K562 (cell line): Measurements from ENCODE around the gene ABCG1.

Source experiments
- ERF ChIP-seq: fragments of 450-650 bp; formaldehyde crosslinking; IDR thresholded peaks from 2 replicates; pipeline ENCODE4 v1.4.0; 2020; ENCODE audit warnings: mild to moderate bottlenecking, mixed read lengths
- NFYB ChIP-seq: IDR thresholded peaks from 2 replicates; pipeline ENCODE4 v1.6.1; 2011; ENCODE audit warnings: mild to moderate bottlenecking, moderate library complexity; ENCODE audit not compliant: insufficient read length; ENCODE audit errors: extremely low read depth
- RAD21 ChIP-seq, 2 experiments: fragments of 250-450 bp in 1 of 2; fragments of 450-650 bp in 1 of 2; sonication (Bioruptor Pico) in 1 of 2; formaldehyde crosslinking in 1 of 2; IDR thresholded peaks in 1 of 2; conservative IDR thresholded peaks in 1 of 2; 2 replicates each; pipeline versions ENCODE4 v1.4.0 to v1.8.0; 2020 to 2022; ENCODE audit warnings: mild to moderate bottlenecking in 2 of 2, moderate library complexity in 1 of 2
- RAD51 ChIP-seq: fragments of 450-650 bp; IDR thresholded peaks from 2 replicates; pipeline ENCODE4 v1.7.1; 2016; ENCODE audit warnings: low read depth, mild to moderate bottlenecking, borderline replicate concordance
- SP1 ChIP-seq: sonication (generic); formaldehyde crosslinking; IDR thresholded peaks from 2 replicates; pipeline ENCODE4 v1.8.1; 2022; ENCODE audit warnings: mild to moderate bottlenecking, missing genetic modification reagents
- ZNF239 ChIP-seq: fragments of 250-450 bp; sonication (Bioruptor Pico); IDR thresholded peaks from 2 replicates; pipeline ENCODE4 v1.4.0; 2020; ENCODE audit warnings: mild to moderate bottlenecking
- TF ChIP-seq, protein P1 (sequence below): sonication (generic); formaldehyde crosslinking; IDR thresholded peaks from 2 replicates; pipeline ENCODE4 v1.8.0; 2022; ENCODE audit warnings: missing genetic modification reagents, mild to moderate bottlenecking, moderate library complexity, borderline replicate concordance
- TF ChIP-seq, protein P2 (sequence below): fragments of 450-650 bp; conservative IDR thresholded peaks from 2 replicates; pipeline ENCODE4 v1.6.1; 2016; ENCODE audit warnings: missing genetic modification characterization, low read depth, mild to moderate bottlenecking, missing compliant biosample characterization, moderate library complexity
- TF ChIP-seq, protein P3 (sequence below): fragments of 450-650 bp; IDR thresholded peaks from 2 replicates; pipeline ENCODE4 v1.6.1; 2016; ENCODE audit warnings: missing biosample characterization, missing genetic modification characterization

GRCh38 chr21:42321845-42322244 is 102.9 kb downstream of the ABCG1 start:
- TF ChIP-seq SP1 (CRISPR knock-in tag) (no peak), ZNF239 (CRISPR knock-in tag) (no peak), RAD21 (CRISPR knock-in tag; conservative IDR thresholded peaks at IDR 0.05 in 1 of 2, IDR thresholded peaks at IDR 0.05 in 1 of 2) (no peak), RAD51 (no peak), ERF (no peak), NFYB (no peak)
- TF ChIP-seq, protein P1, sequence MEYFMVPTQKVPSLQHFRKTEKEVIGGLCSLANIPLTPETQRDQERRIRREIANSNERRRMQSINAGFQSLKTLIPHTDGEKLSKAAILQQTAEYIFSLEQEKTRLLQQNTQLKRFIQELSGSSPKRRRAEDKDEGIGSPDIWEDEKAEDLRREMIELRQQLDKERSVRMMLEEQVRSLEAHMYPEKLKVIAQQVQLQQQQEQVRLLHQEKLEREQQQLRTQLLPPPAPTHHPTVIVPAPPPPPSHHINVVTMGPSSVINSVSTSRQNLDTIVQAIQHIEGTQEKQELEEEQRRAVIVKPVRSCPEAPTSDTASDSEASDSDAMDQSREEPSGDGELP (CRISPR knock-in tag) = no peak
- TF ChIP-seq, protein P2, sequence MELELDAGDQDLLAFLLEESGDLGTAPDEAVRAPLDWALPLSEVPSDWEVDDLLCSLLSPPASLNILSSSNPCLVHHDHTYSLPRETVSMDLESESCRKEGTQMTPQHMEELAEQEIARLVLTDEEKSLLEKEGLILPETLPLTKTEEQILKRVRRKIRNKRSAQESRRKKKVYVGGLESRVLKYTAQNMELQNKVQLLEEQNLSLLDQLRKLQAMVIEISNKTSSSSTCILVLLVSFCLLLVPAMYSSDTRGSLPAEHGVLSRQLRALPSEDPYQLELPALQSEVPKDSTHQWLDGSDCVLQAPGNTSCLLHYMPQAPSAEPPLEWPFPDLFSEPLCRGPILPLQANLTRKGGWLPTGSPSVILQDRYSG (tag) = no peak
- TF ChIP-seq, protein P3, sequence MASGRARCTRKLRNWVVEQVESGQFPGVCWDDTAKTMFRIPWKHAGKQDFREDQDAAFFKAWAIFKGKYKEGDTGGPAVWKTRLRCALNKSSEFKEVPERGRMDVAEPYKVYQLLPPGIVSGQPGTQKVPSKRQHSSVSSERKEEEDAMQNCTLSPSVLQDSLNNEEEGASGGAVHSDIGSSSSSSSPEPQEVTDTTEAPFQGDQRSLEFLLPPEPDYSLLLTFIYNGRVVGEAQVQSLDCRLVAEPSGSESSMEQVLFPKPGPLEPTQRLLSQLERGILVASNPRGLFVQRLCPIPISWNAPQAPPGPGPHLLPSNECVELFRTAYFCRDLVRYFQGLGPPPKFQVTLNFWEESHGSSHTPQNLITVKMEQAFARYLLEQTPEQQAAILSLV (tag) = no peak
